HCT116 (cell line): Measurements from ENCODE around the gene FMN1.

ENCODE experiments used
- CTCF ChIP-seq, 3 experiments: fragments of 200-600 bp in 1 of 3; sonication (generic) in 1 of 3; IDR thresholded peaks in 2 of 3; conservative IDR thresholded peaks in 1 of 3; 2 replicates each; pipeline ENCODE4 v1.5.1; 2012 to 2017; ENCODE audit warnings: low read depth in 2 of 3, low read length in 2 of 3, antibody characterized with exemption in 1 of 3, borderline replicate concordance in 1 of 3, control low read depth in 1 of 3, mild to moderate bottlenecking in 1 of 3, mixed read lengths in 1 of 3, mixed run types in 1 of 3, moderate library complexity in 1 of 3; ENCODE audit not compliant: insufficient read depth in 1 of 3
- EZH2phosphoT487 ChIP-seq: fragments of 200-600 bp; IDR thresholded peaks from 2 replicates; pipeline ENCODE4 v1.6.1; 2018; ENCODE audit warnings: antibody characterized with exemption, borderline replicate concordance
- POLR2AphosphoS5 ChIP-seq: IDR thresholded peaks from 2 replicates; pipeline ENCODE4 v1.6.1; 2011; ENCODE audit warnings: mild to moderate bottlenecking, low read depth, low read length, moderate library complexity
- ZNF274 ChIP-seq: fragments of 200-500 bp; sonication (Bioruptor generic); IDR thresholded peaks from 2 replicates; pipeline ENCODE4 v1.6.1; 2014; ENCODE audit warnings: mild to moderate bottlenecking, low read depth, low read length, inconsistent platforms

GRCh38 chr15:33152502-33153109 is 41.9 kb downstream of the FMN1 start:
- TF ChIP-seq CTCF (IDR thresholded peaks at IDR 0.05 in 2 of 3, conservative IDR thresholded peaks at IDR 0.05 in 1 of 3; ENCODE audit: borderline replicate concordance in 1 of 3, insufficient read depth in 1 of 3, low read depth in 2 of 3, low read length in 2 of 3), result no peak
- TF ChIP-seq ZNF274, result no peak
- no peak for TF ChIP-seq EZH2phosphoT487
- no peak for TF ChIP-seq POLR2AphosphoS5
